GM12878 (cell line): ENCODE data around the gene L3MBTL1.

Experiments used
- BHLHE40 ChIP-seq, 2 experiments: fragments of 450-650 bp in 1 of 2; IDR thresholded peaks; 2 replicates each; pipeline ENCODE4 v1.6.1; 2011 to 2017; ENCODE audit warnings: low read depth in 2 of 2, borderline replicate concordance in 1 of 2, improper control_type of control experiment in 1 of 2, low read length in 1 of 2, mild to moderate bottlenecking in 1 of 2
- PAX5 ChIP-seq: IDR thresholded peaks from 2 replicates; pipeline ENCODE4 v1.6.1; 2011; ENCODE audit warnings: low read depth, low read length, borderline replicate concordance

DNA sequence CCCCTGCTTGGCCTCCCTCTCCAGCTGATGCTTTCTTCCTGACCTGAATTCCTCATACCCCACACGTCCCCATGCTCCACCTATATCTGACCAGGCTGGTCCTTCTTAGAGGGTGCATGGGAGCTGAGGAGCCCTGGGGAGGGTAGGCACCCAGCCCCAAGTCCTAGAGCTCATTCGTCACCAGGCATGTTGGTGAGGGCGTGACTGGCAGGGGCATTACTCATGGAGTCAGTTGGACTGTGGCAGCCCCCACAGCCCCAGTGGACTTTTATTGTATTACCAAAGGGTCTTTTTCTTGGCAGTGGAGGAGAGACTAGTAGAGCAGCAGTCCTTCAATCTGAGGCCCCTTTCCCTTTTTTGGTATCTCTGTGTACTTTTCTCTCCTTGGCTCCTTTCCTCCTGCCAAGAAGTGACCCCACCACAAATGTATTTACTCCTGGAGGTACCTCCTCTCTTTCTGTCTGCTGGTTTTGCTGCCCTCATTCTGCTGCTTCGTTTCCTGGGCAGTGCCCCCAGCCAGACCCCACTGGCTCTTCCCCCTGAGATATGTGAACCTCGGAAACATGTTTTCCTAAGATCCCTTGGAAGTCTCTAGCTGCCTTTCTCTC, 40.9 kb downstream of the L3MBTL1 start:
- TF ChIP-seq BHLHE40 (IDR thresholded peaks at IDR 0.05; ENCODE audit: borderline replicate concordance in 1 of 2, low read depth in 2 of 2, low read length in 1 of 2): no peak
- no peak for TF ChIP-seq PAX5
